ENCODE results near the gene ATXN1. TPM values are rescaled to one million over a fixed set of nuclear protein-coding genes. Genes with fewer than 3 reads are reported as not detected.

The ATXN1 gene
- total RNA-seq: 10 to 100 TPM; 83.1 to 89.4 TPM

DNA sequence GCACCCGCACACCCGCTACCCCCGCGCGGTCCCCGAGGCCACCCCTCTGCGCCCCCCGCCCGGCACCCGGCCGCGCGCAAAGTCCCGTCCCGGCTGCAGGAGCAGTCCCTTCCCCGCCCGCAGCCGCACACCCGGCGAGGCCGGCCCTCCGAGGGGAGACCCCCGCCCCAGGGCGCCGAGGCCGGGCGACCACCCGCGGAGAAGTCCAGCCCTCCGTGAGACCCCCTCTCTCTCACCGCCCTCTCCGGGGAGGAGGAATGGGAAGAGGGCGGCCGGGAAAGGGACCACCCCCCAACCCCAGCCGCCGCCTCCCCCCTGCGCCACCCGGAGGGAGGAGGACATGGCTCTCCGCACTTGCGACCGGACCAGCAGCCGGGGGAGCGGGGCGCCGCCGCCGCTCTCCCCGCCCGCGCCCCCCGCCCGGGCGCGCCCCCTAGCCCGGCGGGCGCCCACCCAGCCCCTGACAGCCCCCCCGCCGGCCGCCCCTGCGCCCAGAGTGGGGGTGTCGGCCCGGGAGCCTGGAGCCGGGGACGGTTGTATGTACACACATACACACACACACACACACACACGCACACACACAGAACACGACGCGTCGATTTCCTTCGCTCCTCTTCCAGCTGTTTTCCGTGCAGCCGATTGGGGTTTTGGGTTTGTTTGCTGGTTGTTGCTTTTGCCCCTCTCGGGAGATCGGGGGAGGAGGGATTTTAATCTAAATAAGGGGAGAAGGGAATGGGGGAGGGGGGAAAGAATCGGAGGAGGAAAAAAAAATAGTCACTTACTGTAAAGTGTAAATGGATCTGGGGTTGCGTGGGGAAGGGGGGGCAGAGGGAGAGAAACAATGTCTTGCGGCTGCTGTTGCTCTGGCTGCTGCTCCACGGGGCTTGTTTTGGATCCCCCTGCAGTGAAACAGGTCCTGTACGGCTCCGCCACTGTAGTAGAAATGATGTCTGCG, at the start of gene ATXN1:
Gene ATXN1, minus strand, starts transcription at position 945 of the 955 bp plus-strand sequence.
- Mint-ChIP-seq H3K27me3 (no peaks in the 10 kb centered on the region), H3K4me1 (peaks cover 56% of the 10 kb centered on the region), H3K36me3 (ENCODE audit: low read depth) (peaks cover 40% of the 10 kb centered on the region)

DNA sequence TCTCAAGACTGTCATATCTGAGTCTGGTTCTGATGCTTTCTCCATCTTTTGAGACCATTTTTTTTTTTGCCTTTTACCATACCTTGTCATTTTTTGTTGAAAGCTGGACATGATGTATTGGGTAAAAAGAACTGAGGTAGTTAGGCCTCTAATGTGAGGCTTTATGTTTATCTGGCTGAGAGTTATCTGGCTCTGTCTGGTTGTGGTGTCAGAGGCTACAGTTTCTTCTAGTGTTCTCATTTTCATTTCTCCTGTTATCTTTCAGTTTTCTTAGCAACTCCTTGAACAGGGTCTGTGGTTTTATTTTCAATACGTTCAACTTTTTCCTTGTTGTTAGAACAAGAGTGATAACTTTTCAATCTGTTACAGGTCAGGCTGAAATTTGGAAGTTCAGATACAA, 49.2 kb upstream of the ATXN1 start:
- DNase-seq: no peak
- Mint-ChIP-seq H3K4me3 (no peak overlapping the region), H3K36me3 (ENCODE audit: low read depth) (peaks cover 11% of the 10 kb centered on the region), H3K27me3 (peaks cover 2% of the 10 kb centered on the region), H3K9me3 (peaks cover 28% of the 10 kb centered on the region), H3K4me1 (peaks cover 3% of the 10 kb centered on the region), H3K27ac (no peak overlapping the region)
- POLR2A ChIA-PET: interaction anchor here (0.6 kb wide), 1 partner anchor 524 kb away, joined by 3 read pairs; no protein-coding TSS in a partner anchor
- CTCF ChIA-PET: interaction anchor here (0.8 kb wide), 1 partner anchor 8 kb away, joined by 4 read pairs; no protein-coding TSS in a partner anchor

More for the DNA sequence above, at the start of gene ATXN1:
- peak within 1 kb of the TSS; percentile 96 for H3K27ac Mint-ChIP-seq
- ChIA-PET CTCF (interaction anchor here (0.6 to 6.1 kb wide), 30 partner anchors 8 to 441 kb away, joined by 3 to 86 read pairs (median 5); no protein-coding TSS in a partner anchor), POLR2A (interaction anchor here (0.6 to 4.9 kb wide), 53 partner anchors 9 to 946 kb away, joined by 3 to 74 read pairs (median 6); partner anchors contain the start of genes MYLIP and NUP153)
- H3K4me3 Mint-ChIP-seq: peak within 1 kb of the TSS; percentile 83
- peak; percentile 56 for DNase-seq
- H3K9me3 Mint-ChIP-seq: no peaks in the 10 kb centered on the region

DNA sequence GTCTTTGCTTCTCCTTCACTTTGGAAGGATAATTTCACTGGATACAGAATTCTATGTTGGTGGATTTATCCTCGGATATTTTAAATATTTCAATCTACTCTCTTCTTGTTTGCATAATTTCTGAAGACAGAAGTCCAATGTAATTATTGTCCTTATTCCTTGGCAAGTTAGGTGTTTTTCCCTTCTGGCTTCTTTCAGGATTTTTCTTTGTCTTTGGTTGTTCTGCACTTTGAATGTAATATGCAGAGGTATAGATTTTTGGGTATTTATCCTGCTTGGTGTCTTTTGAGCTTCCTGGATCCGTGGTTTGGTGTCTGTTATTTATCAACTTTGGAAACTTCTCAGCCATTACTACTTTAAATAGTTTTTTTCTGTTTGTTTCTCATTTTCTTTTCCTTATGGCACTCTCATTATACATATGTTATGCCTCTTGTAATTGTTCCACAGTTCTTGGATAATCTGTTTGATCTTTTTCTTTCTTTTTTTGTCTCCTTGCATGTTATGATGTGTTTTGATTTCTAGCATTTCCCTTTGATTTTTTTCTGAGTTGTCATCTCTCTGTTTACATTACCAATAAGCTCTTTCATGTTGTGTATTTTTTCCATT, 48.6 kb upstream of the ATXN1 start:
- H3K27me3 Mint-ChIP-seq: peaks cover 2% of the 10 kb centered on the region
- CTCF ChIA-PET: interaction anchor here (0.8 kb wide), 1 partner anchor 9 kb away, joined by 4 read pairs; no protein-coding TSS in a partner anchor
- H3K27ac Mint-ChIP-seq: no peak overlapping the region
- POLR2A ChIA-PET: interaction anchor here (0.6 kb wide), 1 partner anchor 524 kb away, joined by 3 read pairs; no protein-coding TSS in a partner anchor
- DNase-seq: no peak
- H3K36me3 Mint-ChIP-seq (ENCODE audit: low read depth): peaks cover 11% of the 10 kb centered on the region
- peaks cover 3% of the 10 kb centered on the region for H3K4me1 Mint-ChIP-seq
- no peak overlapping the region for H3K4me3 Mint-ChIP-seq
- H3K9me3 Mint-ChIP-seq: peaks cover 28% of the 10 kb centered on the region

DNA sequence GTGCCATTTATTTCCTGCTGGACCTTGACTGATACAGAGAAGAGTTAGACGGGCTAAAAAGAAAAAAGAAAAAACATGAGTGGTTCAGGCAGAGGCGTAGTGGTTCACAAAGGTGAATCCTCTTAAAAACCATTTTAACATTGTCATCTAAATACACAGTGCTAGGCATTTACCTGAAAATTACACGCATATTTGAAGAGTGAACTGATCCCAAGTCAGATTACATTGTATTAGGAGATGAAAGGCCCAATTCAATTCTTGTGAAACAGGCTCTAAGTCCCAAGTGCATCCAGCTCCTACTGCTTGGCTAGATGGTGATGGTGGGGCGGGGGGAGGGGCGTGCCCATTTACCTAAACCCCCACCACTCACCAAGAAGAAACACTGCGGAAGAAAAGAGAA, 46.7 kb upstream of the ATXN1 start:
- ChIA-PET POLR2A (no interaction called here), CTCF (no interaction called here)
- Mint-ChIP-seq H3K9me3 (peaks cover 18% of the 10 kb centered on the region), H3K27ac (no peak overlapping the region), H3K4me3 (no peak overlapping the region), H3K4me1 (peaks cover 3% of the 10 kb centered on the region), H3K27me3 (peaks cover 2% of the 10 kb centered on the region), H3K36me3 (ENCODE audit: low read depth) (peaks cover 9% of the 10 kb centered on the region)
- DNase-seq: no peak

DNA sequence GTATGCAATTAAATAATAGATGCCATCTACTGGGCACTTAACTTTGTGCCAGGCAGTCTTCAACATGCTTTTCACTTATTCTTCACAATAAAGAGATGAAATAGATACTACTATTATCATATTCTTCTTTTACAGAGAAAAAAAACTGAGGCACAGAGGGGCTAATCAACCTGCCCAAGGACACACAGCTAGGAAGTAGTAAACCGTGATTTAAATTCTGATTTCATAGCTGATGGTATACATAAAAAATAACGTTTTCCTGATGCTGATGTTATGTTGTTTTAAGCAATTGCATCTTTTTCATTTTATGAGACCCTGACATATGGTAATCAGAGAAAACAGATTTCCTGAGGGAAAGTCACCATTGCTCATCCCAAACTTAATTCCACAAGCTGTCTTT, 45.1 kb upstream of the ATXN1 start:
- H3K4me1 Mint-ChIP-seq: peaks cover 3% of the 10 kb centered on the region
- H3K9me3 Mint-ChIP-seq: peaks cover 6% of the 10 kb centered on the region
- CTCF ChIA-PET: interaction anchor here (0.6 to 1.3 kb wide), 2 partner anchors 10 to 35 kb away, joined by 3 to 4 read pairs; no protein-coding TSS in a partner anchor
- POLR2A ChIA-PET: no interaction called here
- DNase-seq: no peak
- no peaks in the 10 kb centered on the region for H3K27me3 Mint-ChIP-seq
- no peaks in the 10 kb centered on the region for H3K36me3 Mint-ChIP-seq (ENCODE audit: low read depth)
- no peak overlapping the region for H3K27ac Mint-ChIP-seq
- H3K4me3 Mint-ChIP-seq: no peak overlapping the region

DNA sequence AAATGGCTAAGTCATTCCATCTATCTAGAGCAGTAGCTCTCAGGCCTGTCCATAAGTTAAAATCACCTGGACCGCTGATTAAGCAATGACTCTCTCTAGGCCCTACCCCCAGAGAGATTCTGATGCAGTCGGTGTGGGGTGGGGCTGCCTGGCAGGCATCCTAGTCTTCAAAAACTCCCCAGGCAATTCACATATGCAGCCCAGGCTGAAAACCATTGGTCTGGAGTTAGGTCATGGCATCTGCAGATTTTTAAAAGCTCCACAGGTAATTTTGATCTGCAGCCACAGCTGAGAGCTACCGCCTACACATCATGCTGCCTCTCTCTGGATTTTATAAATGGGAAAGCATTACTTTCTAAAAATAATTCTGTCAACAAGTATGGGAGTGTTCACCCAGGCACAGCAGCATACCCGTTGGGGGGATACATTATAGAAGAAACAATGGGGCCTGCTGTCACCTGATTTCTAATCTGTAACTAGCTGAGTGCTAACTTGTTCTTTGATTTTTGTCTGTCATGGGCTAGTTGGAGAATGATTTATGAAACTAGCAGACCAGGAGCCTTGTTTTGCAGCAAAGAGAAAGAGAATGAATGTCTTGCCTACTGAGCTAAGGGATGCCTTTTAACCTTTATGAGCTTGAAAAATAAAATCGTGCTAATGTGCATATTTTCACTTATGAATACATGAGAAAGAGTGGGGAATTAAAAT, 44.1 kb upstream of the ATXN1 start:
- H3K36me3 Mint-ChIP-seq (ENCODE audit: low read depth): no peaks in the 10 kb centered on the region
- CTCF ChIA-PET: no interaction called here
- peaks cover 8% of the 10 kb centered on the region for H3K4me1 Mint-ChIP-seq
- no peak for DNase-seq
- no peak overlapping the region for H3K27ac Mint-ChIP-seq
- POLR2A ChIA-PET: no interaction called here
- H3K9me3 Mint-ChIP-seq: peaks cover 6% of the 10 kb centered on the region
- H3K4me3 Mint-ChIP-seq: no peak overlapping the region
- H3K27me3 Mint-ChIP-seq: no peaks in the 10 kb centered on the region

DNA sequence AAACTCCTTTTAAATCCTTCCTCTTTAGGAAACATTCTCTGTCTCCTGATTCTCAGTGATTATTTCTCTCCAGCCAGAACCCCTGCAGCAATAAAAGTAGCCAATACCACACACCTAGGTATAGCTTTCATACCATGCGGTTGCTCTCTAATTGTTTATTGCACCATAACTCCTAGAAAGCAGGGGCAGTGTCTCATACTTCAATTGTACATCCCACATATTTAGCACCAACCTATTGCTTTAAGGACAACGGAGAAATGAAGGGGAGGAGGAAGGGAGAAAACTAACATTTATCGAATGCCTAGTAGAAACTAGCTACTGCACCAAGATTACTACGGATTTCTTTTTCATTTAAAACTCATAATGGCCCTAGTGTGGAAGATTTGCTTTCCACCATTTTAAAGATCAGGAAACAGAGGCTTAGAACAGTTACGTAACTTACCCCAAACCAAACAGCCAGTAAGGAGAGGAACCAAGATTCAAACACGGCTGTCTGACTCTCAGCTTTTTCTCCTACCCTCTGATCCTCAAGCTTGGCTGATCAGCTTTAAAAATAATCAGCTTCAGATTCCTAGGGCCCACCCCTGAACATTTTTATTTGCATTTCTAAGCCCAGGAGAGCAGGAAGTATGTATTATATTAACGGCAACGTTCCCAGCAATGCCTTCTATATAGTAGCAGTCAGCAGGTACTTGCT, 43.4 kb upstream of the ATXN1 start:
- H3K4me1 Mint-ChIP-seq: peaks cover 7% of the 10 kb centered on the region
- CTCF ChIA-PET: interaction anchor here (0.6 kb wide), 1 partner anchor 10 kb away, joined by 3 read pairs; no protein-coding TSS in a partner anchor

DNA sequence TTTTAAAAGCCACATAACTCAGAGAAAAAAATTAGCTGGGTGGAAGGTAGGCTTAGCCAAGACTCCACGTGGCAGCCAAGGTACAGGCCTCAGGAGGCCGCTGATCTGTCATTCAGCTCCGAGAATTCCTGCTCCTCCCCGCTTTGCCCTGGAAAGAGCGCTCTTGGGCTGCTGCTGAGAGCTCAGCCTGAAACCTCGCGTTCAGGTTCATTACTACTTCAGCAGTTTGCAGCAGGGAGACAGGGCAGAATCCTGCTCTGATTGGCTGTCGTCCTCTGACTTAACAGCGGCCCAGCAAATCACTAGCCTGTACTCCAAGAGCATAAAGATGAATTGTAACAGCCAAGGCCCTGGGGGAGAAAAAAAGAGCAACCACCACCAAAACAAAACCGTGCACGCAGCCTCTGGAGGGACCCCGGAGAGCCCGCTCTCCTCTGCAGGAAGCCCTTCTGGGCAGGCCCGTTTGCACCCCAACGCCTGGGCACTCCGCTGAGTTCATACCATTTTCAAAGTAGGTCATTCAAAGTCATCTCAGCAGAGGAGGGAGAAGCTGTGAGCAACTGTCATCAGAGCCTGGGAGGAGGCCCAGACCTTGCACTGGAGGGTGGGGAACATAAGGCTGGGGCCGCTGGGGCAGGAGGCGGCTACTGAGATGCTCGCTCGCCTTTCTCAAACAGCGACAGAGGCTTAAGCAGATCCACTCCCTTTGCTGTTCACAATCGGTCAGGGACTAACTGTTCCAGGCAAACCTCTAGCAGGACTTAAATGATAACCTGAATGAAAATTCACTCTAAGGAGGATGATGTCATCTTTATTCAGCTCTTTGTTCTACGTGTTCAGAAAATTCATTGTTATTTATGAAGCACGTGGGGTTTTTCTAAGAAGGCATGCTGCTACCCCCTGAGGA, 42.3 kb upstream of the ATXN1 start:
- Mint-ChIP-seq H3K4me3 (no peak overlapping the region), H3K4me1 (peaks cover 7% of the 10 kb centered on the region), H3K9me3 (no peaks in the 10 kb centered on the region), H3K27me3 (no peaks in the 10 kb centered on the region), H3K36me3 (ENCODE audit: low read depth) (no peaks in the 10 kb centered on the region), H3K27ac (no peak overlapping the region)
- no peak for DNase-seq
- ChIA-PET POLR2A (no interaction called here), CTCF (no interaction called here)

More for the DNA sequence above, 43.4 kb upstream of the ATXN1 start:
- no peaks in the 10 kb centered on the region for H3K27me3 Mint-ChIP-seq
- POLR2A ChIA-PET: no interaction called here
- H3K27ac Mint-ChIP-seq: no peak overlapping the region
- H3K36me3 Mint-ChIP-seq (ENCODE audit: low read depth): no peaks in the 10 kb centered on the region
- H3K9me3 Mint-ChIP-seq: peaks cover 6% of the 10 kb centered on the region
- no peak for DNase-seq
- no peak overlapping the region for H3K4me3 Mint-ChIP-seq

DNA sequence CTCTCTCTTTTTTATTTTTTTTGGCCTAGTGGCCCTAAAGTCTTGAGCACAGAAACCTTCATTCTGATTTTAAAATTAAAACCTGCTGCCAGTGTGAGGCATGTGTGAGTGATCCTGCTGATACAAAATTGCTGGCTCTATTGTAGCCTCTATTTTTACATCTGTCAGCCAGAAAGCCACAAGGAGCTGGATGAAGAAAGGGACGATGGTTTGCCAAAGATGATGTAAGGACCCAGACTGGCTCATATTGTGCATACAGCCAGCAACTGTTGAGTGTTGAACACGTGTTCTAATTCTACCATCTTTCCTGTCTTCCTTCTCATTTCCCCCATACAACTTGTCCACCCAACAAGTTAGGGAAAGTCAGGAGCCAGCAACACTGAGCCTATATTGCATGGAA, 40.8 kb upstream of the ATXN1 start:
- H3K9me3 Mint-ChIP-seq: no peaks in the 10 kb centered on the region
- DNase-seq: no peak
- H3K27me3 Mint-ChIP-seq: peaks cover 5% of the 10 kb centered on the region
- POLR2A ChIA-PET: no interaction called here
- H3K36me3 Mint-ChIP-seq (ENCODE audit: low read depth): no peaks in the 10 kb centered on the region
- H3K4me3 Mint-ChIP-seq: no peak overlapping the region
- H3K4me1 Mint-ChIP-seq: peaks cover 7% of the 10 kb centered on the region
- no peak overlapping the region for H3K27ac Mint-ChIP-seq
- CTCF ChIA-PET: no interaction called here

DNA sequence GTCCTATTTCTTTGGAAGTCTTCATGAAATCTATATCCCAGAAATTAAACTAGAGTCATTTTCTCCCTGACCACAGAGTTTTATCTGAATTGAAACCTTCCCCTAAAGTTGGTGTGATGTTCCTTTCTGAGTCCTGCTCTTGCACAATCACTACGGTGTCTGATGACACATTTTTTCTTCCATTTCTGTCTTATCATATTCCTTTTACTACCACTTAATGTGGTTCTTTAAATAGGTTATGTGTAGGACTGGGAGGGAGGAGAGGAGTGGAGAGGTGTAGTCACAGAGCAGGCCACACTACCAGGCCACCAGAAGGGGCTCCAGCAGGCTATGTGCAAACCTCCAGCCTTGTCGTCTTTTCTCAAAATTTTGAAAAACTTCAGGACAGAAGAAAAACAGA, 39.7 kb upstream of the ATXN1 start:
- DNase-seq: no peak
- no peak overlapping the region for H3K27ac Mint-ChIP-seq
- H3K4me1 Mint-ChIP-seq: peaks cover 7% of the 10 kb centered on the region
- POLR2A ChIA-PET: no interaction called here
- CTCF ChIA-PET: no interaction called here
- no peak overlapping the region for H3K4me3 Mint-ChIP-seq
- H3K9me3 Mint-ChIP-seq: no peaks in the 10 kb centered on the region
- H3K27me3 Mint-ChIP-seq: peaks cover 5% of the 10 kb centered on the region
- H3K36me3 Mint-ChIP-seq (ENCODE audit: low read depth): no peaks in the 10 kb centered on the region

DNA sequence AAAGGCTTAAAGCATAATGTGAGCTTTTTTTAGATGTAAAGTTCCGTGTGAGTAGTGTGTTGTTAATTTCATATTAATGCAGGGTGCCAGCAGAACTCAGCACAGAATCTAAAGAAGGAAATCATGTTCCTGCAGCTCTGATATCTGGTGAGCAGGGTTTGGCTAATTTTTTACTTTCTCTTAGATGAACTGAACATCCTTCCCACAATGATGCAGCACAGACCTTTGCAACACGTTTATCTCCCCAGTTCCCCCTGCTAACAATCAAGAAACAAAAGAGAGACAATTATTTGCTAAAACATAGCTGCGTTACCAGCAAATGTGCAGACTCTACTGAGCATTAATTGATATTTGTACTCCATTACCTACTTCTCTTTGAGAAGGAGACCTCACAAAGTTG, 39.1 kb upstream of the ATXN1 start:
- H3K27me3 Mint-ChIP-seq: peaks cover 5% of the 10 kb centered on the region
- ChIA-PET CTCF (no interaction called here), POLR2A (no interaction called here)
- no peak overlapping the region for H3K27ac Mint-ChIP-seq
- H3K4me1 Mint-ChIP-seq: peaks cover 7% of the 10 kb centered on the region
- no peak overlapping the region for H3K4me3 Mint-ChIP-seq
- no peak for DNase-seq
- no peaks in the 10 kb centered on the region for H3K36me3 Mint-ChIP-seq (ENCODE audit: low read depth)
- H3K9me3 Mint-ChIP-seq: no peaks in the 10 kb centered on the region
